Uterus (tissue), 2 donors: ENCODE measurements around the gene LRRC4C.

Source experiments
- CTCF ChIP-seq, 4 experiments: fragments of 200-600 bp in 2 of 4; fragments of 450-650 bp in 2 of 4; sonication (generic) in 2 of 4; IDR thresholded peaks; one replicate each; pipeline ENCODE4 v1.5.1; 2016 to 2019; ENCODE audit warnings: antibody characterized with exemption in 4 of 4, mild to moderate bottlenecking in 2 of 4, moderate library complexity in 1 of 4
- POLR2A ChIP-seq, 2 donors: fragments of 450-650 bp; IDR thresholded peaks; one replicate each; pipeline ENCODE4 v1.6.1; 2016; ENCODE audit warnings: antibody characterized with exemption in 2 of 2, mild to moderate bottlenecking in 1 of 2, moderate library complexity in 1 of 2

GRCh38 chr11:41250408-41250935, 209.0 kb downstream of the LRRC4C start:
- TF ChIP-seq CTCF (IDR thresholded peaks at IDR 0.05) = no peak
- TF ChIP-seq POLR2A (IDR thresholded peaks at IDR 0.05) = no peak
